GM23338 (cell line): ENCODE data around the gene PHLDB2.

ENCODE experiments used
- CTCF ChIP-seq, 2 experiments: fragments of 200-600 bp in 1 of 2; sonication (generic) in 1 of 2; conservative IDR thresholded peaks; 2 replicates each; pipeline versions ENCODE4 v1.5.1 to v1.6.1; 2016 to 2017; ENCODE audit warnings: antibody characterized with exemption in 2 of 2, low read depth in 2 of 2, mild to moderate bottlenecking in 2 of 2, moderate library complexity in 1 of 2
- EZH2 ChIP-seq: fragments of 200-600 bp; sonication (generic); IDR thresholded peaks from one replicate; pipeline ENCODE4 v1.8.0; 2017; ENCODE audit warnings: antibody characterized with exemption, mild to moderate bottlenecking, low read depth; ENCODE audit not compliant: unreplicated experiment
- POLR2AphosphoS5 ChIP-seq: IDR thresholded peaks from 2 replicates; pipeline ENCODE4 v1.6.1; 2016; ENCODE audit warnings: antibody characterized with exemption, low read depth
- REST ChIP-seq: IDR thresholded peaks from one replicate; pipeline ENCODE4 v1.6.1; 2018; ENCODE audit warnings: antibody characterized with exemption; ENCODE audit not compliant: unreplicated experiment

- TF ChIP-seq POLR2AphosphoS5 (no peak), CTCF (conservative IDR thresholded peaks at IDR 0.05; ENCODE audit: low read depth in 2 of 2) (no peak), EZH2 (no peak), REST (no peak)
Observed at GRCh38 chr3:111870620-111871019, 11.6 kb downstream of the PHLDB2 start.
